ENCODE measurements around the gene KCND2.

GRCh38 chr7:120582916-120583315 lies 309.9 kb downstream of the KCND2 start:
- TF ChIP-seq, protein P1, sequence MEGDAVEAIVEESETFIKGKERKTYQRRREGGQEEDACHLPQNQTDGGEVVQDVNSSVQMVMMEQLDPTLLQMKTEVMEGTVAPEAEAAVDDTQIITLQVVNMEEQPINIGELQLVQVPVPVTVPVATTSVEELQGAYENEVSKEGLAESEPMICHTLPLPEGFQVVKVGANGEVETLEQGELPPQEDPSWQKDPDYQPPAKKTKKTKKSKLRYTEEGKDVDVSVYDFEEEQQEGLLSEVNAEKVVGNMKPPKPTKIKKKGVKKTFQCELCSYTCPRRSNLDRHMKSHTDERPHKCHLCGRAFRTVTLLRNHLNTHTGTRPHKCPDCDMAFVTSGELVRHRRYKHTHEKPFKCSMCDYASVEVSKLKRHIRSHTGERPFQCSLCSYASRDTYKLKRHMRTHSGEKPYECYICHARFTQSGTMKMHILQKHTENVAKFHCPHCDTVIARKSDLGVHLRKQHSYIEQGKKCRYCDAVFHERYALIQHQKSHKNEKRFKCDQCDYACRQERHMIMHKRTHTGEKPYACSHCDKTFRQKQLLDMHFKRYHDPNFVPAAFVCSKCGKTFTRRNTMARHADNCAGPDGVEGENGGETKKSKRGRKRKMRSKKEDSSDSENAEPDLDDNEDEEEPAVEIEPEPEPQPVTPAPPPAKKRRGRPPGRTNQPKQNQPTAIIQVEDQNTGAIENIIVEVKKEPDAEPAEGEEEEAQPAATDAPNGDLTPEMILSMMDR (IDR thresholded peaks at IDR 0.05) = no peak
- TF ChIP-seq POLR2A (IDR thresholded peaks at IDR 0.05) (no peak), EP300 (IDR thresholded peaks at IDR 0.05) (no peak)

All from tibial nerve (tissue), 4 donors.